Measurements from ENCODE around the gene TDRD3.

The TDRD3 gene

GRCh38 chr13:60425332-60425731, 28.3 kb downstream of the TDRD3 start:
- no peaks in the 10 kb centered on the region for H3K27me3 ChIP-seq (ENCODE audit: control insufficient read depth, low read length)
- no peaks in the 10 kb centered on the region for H3K9me2 ChIP-seq (replicated peaks; ENCODE audit: control insufficient read depth, low read length)
- H3K79me2 ChIP-seq (ENCODE audit: control insufficient read depth, low read length): no peaks in the 10 kb centered on the region; the same call in 1 of the 2 replicates
- no peak overlapping the region for H3K27ac ChIP-seq (ENCODE audit: low read depth, low read length)
- H3K4me1 ChIP-seq (ENCODE audit: control insufficient read depth, low read length): peaks cover 9% of the 10 kb centered on the region
- H3K9me3 ChIP-seq (ENCODE audit: control insufficient read depth, insufficient read depth, low read length): 0 out of 2 replicates have a peak, but pooled peaks cover 3% of the 10 kb centered on the region
- no peaks in the 10 kb centered on the region for H4K20me1 ChIP-seq (ENCODE audit: control insufficient read depth, insufficient read depth, low read depth, low read length)
- no peak overlapping the region for H3K4me2 ChIP-seq (ENCODE audit: low read length)
- TF ChIP-seq CTCF (IDR thresholded peaks at IDR 0.05; ENCODE audit: low read depth, low read length, poor library complexity, severe bottlenecking): no peak
- TF ChIP-seq EZH2phosphoT487 (IDR thresholded peaks at IDR 0.05; ENCODE audit: borderline replicate concordance, low read length): no peak
- no peak overlapping the region for H3K4me3 ChIP-seq (ENCODE audit: low read length)
- H3F3A ChIP-seq (ENCODE audit: control insufficient read depth, insufficient read depth): no peaks in the 10 kb centered on the region
- no peaks in the 10 kb centered on the region for H3K36me3 ChIP-seq (ENCODE audit: control insufficient read depth, low read length)

DNA sequence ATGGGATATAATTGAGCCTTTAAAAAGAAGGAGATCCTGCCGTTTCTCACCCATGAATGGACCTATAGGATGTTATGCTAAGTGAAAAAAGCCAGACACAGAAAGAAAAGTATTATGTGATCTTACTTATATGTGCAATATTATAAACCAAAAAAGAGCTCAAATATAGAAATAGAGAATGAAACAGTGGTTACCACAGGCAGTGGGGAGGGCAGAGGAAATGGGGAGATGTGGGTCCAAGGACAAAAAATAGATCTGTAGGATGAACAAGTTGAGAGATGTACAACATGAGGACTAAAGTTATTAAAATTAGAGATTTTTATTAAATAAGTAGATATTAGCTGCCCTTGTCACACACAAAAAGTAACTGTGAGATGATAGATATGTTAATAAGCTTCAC, 29.1 kb downstream of the TDRD3 start:
- Histone ChIP-seq H3K4me2 (ENCODE audit: low read length) (no peak overlapping the region), H3K4me3 (ENCODE audit: low read length) (no peak overlapping the region), H3F3A (ENCODE audit: control insufficient read depth, insufficient read depth) (0 out of 2 replicates have a peak, but pooled peaks cover 3% of the 10 kb centered on the region), H3K36me3 (ENCODE audit: control insufficient read depth, low read length) (no peaks in the 10 kb centered on the region), H3K9me3 (ENCODE audit: control insufficient read depth, insufficient read depth, low read length) (0 out of 2 replicates have a peak, but pooled peaks cover 3% of the 10 kb centered on the region), H3K79me2 (ENCODE audit: control insufficient read depth, low read length) (no peaks in the 10 kb centered on the region; the same call in 1 of the 2 replicates), H3K27ac (ENCODE audit: low read depth, low read length) (no peak overlapping the region), H3K9me2 (replicated peaks; ENCODE audit: control insufficient read depth, low read length) (no peaks in the 10 kb centered on the region), H3K4me1 (ENCODE audit: control insufficient read depth, low read length) (peaks cover 9% of the 10 kb centered on the region), H4K20me1 (ENCODE audit: control insufficient read depth, insufficient read depth, low read depth, low read length) (no peaks in the 10 kb centered on the region), H3K27me3 (ENCODE audit: control insufficient read depth, low read length) (no peaks in the 10 kb centered on the region)
- TF ChIP-seq EZH2phosphoT487 (IDR thresholded peaks at IDR 0.05; ENCODE audit: borderline replicate concordance, low read length): no peak
- TF ChIP-seq CTCF (IDR thresholded peaks at IDR 0.05; ENCODE audit: low read depth, low read length, poor library complexity, severe bottlenecking): no peak

DNA sequence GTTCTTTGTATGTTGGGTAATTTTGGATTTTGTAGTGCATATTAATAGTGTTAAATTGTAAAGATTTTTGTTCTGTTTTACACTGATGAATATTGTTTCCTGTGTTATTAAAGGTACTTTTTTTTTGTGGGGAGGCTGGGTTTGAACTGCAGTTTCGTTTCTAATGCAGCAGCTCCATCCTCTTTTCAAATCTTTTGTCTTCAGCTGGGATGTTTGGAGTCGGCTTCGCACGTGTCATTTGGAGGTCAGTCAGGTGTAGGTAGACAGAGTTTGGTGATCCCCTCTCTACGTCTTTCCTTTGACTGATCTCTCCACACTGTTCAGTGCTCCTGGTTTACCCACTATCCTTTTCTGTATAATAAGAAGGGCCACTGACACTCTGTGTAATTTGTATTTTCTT, 30.3 kb downstream of the TDRD3 start:
- TF ChIP-seq EZH2phosphoT487 (IDR thresholded peaks at IDR 0.05; ENCODE audit: borderline replicate concordance, low read length) (no peak), CTCF (IDR thresholded peaks at IDR 0.05; ENCODE audit: low read depth, low read length, poor library complexity, severe bottlenecking) (no peak)
- Histone ChIP-seq H3K4me3 (ENCODE audit: low read length) (no peak overlapping the region), H4K20me1 (ENCODE audit: control insufficient read depth, insufficient read depth, low read depth, low read length) (no peaks in the 10 kb centered on the region), H3K4me2 (ENCODE audit: low read length) (peak overlapping the region; percentile 11; the same call in 1 of the 2 replicates), H3K36me3 (ENCODE audit: control insufficient read depth, low read length) (no peaks in the 10 kb centered on the region), H3K27me3 (ENCODE audit: control insufficient read depth, low read length) (no peaks in the 10 kb centered on the region), H3K9me2 (replicated peaks; ENCODE audit: control insufficient read depth, low read length) (no peaks in the 10 kb centered on the region), H3F3A (ENCODE audit: control insufficient read depth, insufficient read depth) (0 out of 2 replicates have a peak, but pooled peaks cover 3% of the 10 kb centered on the region), H3K9me3 (ENCODE audit: control insufficient read depth, insufficient read depth, low read length) (no peaks in the 10 kb centered on the region), H3K79me2 (ENCODE audit: control insufficient read depth, low read length) (no peaks in the 10 kb centered on the region; the same call in 1 of the 2 replicates), H3K4me1 (ENCODE audit: control insufficient read depth, low read length) (peaks cover 9% of the 10 kb centered on the region), H3K27ac (ENCODE audit: low read depth, low read length) (no peak overlapping the region)
